SHP77 (cell line): Measurements from ENCODE around the gene CNTNAP2.

ENCODE experiments used
- DNase-seq, 2 experiments: peaks; one replicate each; lab custom pipeline; 2025; lab: John Stamatoyannopoulos, UW

CNTNAP2 gene

GRCh38 chr7:148095066-148095465, 1978.5 kb downstream of the CNTNAP2 start:
- no peak for DNase-seq

DNA sequence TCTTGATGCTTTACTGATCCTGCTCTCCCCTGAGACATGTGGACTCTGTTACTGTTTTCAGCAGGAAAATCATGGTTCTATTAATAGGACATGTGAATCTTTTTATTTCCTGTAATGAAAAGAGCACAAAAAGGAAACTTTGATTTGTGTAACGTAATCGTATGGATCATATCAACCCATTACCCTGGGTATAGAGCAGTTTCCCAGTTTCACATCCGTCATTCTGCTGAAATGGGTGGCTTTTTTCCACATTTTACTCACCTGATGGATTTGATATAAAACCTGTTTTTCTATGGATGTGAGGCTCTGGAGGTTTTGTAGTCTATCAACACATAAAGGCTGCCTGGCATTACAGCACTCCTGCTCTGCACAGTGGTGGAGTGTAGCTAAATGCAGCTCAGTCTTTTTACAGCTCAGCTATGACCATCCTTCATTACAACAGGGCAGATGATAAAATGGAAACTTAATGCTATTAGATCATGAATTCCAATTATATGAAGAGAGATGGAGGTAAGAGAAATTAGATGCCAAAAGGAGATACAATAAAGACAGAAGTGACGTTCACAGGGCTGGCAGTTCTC, 1987.6 kb downstream of the CNTNAP2 start:
- no peak for DNase-seq

- DNase-seq = no peak
Observed at GRCh38 chr7:148104924-148105323, 1988.3 kb downstream of the CNTNAP2 start.

DNA sequence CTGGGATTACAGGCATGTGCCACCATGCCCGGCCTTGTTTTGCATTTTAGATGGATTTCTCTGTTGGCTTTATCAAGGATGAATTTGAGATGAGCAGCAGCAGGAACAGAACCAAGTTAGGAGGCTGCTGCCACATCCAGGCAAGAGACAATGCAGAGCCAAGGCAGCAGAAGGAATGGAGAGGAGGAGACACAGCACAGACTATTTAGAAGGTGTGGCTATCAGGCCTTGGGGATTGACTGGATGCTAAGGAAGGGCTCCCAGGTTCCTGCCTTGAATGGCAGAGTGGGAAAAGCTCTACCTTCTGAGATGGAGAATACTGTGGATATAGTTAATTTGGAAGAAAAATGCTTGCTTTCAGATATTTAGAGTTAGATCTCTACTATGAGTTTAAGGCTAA, 1989.3 kb downstream of the CNTNAP2 start:
- no peak for DNase-seq

GRCh38 chr7:148107443-148108127, 1991.0 kb downstream of the CNTNAP2 start:
- no peak for DNase-seq

DNA sequence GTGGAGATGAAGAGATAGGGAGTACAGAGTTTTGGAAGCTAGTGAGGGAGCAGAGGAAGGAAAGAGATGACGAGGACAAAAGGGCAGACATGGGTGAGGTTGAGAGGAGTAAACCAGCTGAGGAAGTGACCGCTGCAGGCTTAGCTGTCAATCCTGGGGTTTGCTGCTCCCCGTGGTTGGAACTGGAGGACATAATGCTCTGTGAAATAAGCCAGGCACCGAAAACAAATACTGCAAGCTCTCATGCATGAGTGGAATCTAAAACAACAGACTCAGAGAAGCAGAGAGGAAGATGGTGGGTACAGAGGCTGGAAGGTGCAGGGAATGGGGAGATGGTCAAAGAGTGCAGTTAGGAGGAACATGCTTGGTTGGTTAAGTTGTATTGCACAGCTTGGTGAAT, 1991.8 kb downstream of the CNTNAP2 start:
- DNase-seq = no peak

- DNase-seq = no peak
Observed at GRCh38 chr7:148110097-148110868, 1993.7 kb downstream of the CNTNAP2 start.

- no peak for DNase-seq
Observed at GRCh38 chr7:148114804-148115203, 1998.2 kb downstream of the CNTNAP2 start.

DNA sequence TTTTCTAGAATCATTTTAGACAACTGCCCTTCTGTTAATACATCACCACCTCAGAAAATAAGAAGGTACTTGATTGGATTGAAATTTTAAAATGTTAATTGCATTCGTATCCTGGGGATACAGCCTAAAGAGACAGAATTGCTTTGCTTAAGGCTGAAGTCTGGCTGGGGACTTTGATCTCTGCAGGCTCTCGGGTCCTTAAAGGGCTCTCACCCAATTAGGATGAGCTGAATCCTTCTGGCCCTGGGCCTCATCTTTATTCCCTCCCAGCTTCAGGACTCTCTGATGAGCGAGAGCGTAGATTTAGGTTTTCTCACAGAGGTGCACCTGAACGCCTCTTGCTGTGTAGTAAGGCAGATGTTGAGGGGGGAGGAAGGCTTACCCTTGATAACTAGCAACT, 1998.7 kb downstream of the CNTNAP2 start:
- DNase-seq = no peak

- DNase-seq = no peak
Observed at GRCh38 chr7:148116195-148116594, 1999.6 kb downstream of the CNTNAP2 start.

- no peak for DNase-seq
Observed at GRCh38 chr7:148116829-148117403, 2000.3 kb downstream of the CNTNAP2 start.

GRCh38 chr7:148118371-148118770, 2001.8 kb downstream of the CNTNAP2 start:
- DNase-seq = no peak

- DNase-seq = no peak
Observed at GRCh38 chr7:148121401-148121800, 2004.8 kb downstream of the CNTNAP2 start.

DNA sequence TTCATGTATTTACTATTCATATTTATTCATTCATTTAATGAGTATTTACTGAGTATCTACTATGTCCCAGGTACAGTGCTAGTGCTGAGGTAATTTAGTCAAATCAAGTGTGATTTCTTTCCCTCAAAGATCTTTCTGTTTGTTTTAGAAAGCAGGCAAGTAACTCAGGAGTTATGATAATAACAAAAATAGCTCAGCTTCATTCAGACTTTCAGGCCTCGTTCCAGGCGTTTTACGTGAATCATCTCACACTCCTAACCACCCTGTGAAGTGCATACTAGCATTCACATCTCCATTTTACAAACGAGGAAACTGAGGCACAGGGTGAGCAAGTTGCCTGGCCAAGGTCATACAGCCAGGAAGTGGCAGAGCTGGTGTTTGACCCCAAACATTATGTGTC, 2005.2 kb downstream of the CNTNAP2 start:
- no peak for DNase-seq

DNA sequence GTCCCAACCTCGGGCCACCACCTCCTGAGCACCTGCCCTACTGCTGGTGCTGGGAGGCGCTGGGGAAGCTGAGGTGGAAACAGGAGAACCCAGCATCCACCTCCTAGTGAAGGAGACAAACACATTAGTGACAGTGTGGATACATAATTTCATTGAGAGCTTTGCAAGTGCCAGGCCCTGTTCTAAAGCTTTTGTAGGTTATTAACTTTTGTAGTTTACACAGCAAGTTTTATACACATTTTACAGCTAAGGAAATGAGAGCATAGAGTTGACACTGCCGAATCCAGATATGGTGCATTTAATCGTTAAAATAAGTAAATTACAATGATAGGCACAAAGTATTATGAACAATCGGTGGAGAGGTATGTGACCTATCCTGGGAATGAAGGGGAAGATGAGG, 2007.9 kb downstream of the CNTNAP2 start:
- DNase-seq = no peak

DNA sequence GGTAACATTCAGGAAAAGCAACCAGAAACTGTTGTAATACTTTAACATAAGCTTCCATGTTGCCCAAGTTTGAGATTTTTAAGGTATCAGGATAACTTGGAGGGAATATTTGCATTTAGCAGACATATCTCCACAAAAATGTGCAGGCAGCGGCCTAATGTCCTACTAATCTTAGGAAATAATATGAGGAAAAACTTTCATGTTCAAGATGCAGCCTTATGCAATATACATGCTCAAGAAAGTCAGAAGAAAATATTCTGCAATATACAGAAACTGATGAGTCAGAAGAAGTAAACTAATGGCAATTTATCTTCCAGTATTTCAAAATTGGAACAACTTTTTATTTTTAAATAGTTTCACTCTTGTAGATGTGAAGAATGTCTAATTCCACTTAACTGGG, 2010.8 kb downstream of the CNTNAP2 start:
- no peak for DNase-seq

- no peak for DNase-seq
Observed at GRCh38 chr7:148129023-148129422, 2012.4 kb downstream of the CNTNAP2 start.

DNA sequence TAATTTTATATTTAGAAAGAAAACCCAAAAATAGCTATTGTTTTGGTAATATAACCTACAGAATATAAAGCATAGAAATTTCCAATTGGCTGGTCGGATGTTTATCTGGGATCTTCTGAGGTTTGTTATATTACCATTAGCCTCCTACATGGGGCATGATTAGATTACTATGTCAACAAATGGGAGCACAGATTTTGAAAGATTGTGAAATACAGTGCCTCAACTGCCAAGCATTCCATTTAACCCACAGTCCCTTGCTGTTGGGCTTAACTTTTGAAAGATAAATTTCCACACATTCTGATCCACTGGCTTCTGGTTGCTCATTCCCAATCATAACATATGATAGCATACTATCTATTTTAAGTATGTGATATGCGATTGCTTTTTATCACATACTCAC, 2018.5 kb downstream of the CNTNAP2 start:
- peak in 1 of 2 experiments; percentile 6 for DNase-seq

DNA sequence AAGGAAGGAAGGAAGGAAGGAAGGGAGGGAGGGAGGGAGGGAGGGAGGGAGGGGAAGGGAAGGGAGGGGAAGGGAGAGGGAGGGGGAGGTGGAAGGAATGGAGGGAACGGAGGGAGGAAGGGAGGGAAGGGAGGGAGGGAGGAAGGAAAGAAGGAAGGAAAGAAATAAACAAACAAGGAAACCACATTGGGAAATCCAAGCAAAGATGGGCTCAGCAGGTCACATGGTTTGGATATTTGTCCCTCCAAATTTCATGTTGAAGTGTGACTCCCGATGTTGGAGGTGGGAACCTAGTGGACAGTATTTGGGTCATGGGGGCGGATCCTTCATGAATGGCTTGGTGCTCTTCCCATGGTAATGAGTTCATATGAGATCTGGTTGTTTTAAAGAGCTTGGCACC, 2019.4 kb downstream of the CNTNAP2 start:
- DNase-seq = no peak

GRCh38 chr7:148142660-148143248, 2026.2 kb downstream of the CNTNAP2 start:
- DNase-seq = peak; percentile 58 to 65

DNA sequence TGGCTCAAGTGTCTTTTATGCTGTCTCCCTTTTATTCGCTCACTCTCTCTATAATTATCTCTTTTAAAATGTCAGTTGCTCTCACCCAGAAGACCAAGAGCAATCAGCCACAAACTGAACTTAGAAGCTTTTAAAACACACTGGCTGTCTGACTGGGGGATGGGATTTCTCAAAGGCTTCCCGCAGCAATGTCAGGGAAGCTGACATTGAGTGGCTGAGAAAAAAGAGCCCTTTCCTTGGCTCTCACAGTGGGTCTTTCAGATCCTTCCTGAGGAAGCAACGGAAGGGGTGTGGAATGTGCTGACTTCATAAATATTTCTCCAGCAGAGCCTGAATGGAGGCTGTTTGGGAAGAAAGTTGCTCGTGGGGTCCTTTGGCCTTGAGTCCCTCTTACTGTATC, 2028.2 kb downstream of the CNTNAP2 start:
- DNase-seq = no peak

GRCh38 chr7:148146346-148146745, 2029.7 kb downstream of the CNTNAP2 start:
- DNase-seq = no peak

DNA sequence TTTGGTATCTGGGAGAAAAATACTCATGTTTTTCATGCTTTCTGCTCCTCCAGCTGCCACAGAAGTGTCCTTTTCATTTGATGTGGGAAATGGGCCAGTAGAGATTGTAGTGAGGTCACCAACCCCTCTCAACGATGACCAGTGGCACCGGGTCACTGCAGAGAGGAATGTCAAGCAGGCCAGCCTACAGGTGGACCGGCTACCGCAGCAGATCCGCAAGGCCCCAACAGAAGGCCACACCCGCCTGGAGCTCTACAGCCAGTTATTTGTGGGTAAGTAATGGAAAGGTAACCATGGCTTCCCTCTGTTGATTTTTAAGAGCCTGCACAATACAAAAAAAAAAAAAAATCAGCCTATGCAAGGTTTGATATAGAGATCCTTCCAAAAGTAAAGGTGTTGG, 2030.8 kb downstream of the CNTNAP2 start:
- no peak for DNase-seq
